ENCODE results near the gene GBE1.

GBE1 gene

DNA sequence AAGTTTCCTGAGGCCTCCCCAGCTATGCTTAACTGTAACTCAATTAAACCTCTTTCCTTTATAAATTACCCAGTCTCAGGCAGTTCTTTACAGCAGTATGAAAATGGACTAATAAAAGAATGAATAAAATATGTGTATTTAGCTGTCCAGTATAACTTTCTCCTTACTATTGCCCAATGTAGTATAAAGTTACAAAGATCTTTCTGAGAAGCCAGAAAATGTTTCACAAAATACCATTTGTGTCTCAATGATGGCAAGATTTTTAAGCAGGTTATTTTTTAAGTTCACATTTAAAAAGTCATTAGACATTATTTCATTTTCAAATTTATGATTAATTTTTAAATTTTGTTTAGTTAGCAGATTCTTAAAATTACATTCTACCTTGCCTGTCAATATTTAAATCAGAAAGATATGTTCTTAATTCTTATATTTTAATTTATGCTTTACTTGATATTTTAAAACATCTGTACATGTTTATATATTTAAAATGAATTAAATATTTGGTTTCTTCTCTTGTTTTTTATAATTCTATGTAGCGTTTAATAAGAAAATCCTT is 189.2 kb downstream of the GBE1 start:
- in situ Hi-C loops (cut with HindIII; ENCODE audit: low sequenced_read_pairs) = no loop called here
- TF ChIP-seq, protein P1, sequence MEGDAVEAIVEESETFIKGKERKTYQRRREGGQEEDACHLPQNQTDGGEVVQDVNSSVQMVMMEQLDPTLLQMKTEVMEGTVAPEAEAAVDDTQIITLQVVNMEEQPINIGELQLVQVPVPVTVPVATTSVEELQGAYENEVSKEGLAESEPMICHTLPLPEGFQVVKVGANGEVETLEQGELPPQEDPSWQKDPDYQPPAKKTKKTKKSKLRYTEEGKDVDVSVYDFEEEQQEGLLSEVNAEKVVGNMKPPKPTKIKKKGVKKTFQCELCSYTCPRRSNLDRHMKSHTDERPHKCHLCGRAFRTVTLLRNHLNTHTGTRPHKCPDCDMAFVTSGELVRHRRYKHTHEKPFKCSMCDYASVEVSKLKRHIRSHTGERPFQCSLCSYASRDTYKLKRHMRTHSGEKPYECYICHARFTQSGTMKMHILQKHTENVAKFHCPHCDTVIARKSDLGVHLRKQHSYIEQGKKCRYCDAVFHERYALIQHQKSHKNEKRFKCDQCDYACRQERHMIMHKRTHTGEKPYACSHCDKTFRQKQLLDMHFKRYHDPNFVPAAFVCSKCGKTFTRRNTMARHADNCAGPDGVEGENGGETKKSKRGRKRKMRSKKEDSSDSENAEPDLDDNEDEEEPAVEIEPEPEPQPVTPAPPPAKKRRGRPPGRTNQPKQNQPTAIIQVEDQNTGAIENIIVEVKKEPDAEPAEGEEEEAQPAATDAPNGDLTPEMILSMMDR (IDR thresholded peaks at IDR 0.05; ENCODE audit: low read depth, low read length) = no peak
- no peak for DNase-seq (ENCODE audit: low read depth, low spot score)
- H3K4me3 ChIP-seq (ENCODE audit: low read depth, low read length) = no peak overlapping the region

DNA sequence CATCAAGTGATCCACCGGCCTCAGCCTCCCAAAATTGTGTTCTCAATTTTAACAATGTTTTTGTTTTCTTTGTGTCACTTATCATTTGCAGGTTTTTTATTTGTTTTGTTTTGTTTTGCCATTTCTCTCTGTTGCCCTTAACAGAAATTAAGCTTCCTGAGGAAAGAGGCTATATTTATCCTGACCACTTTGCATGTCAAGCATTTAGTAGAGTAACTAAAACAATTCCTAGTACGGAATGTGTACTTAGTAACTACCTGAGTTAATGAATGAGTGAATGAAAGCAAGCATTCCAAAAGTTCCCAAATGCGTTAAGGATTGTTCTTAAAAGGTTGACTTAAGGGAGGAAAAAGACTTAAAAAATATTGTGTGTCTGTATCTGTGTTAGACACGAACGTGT is 193.1 kb downstream of the GBE1 start:
- no peak for DNase-seq (ENCODE audit: low read depth, low spot score)
- TF ChIP-seq, protein P1 (IDR thresholded peaks at IDR 0.05; ENCODE audit: low read depth, low read length) = no peak

DNA sequence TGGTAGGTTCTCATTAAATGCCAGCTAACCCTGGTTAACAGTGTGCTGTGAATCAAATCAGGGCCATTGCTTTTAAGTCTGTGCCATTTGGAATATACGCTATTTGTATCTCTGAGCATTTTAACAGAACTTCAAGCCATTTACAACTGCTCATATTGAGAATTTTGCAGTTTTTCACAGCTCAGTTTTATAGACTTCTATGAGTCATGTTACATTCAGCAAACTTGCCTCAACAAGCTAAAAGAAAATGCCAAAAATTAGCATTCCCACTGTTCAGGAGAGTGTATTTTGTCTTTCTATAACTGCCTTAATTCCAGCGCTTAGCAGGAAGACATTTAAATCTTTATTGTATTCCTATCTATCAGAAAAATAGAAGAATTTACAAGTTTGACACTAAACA is 196.4 kb downstream of the GBE1 start:
- TF ChIP-seq, protein P1 (IDR thresholded peaks at IDR 0.05; ENCODE audit: low read depth, low read length) = no peak
- no peak for DNase-seq (ENCODE audit: low read depth, low spot score)
- no peak overlapping the region for H3K4me3 ChIP-seq (ENCODE audit: low read depth, low read length)
- in situ Hi-C loops (cut with HindIII; ENCODE audit: low sequenced_read_pairs) = no loop called here

More for the DNA sequence above, 193.1 kb downstream of the GBE1 start:
- in situ Hi-C loops (cut with HindIII; ENCODE audit: low sequenced_read_pairs) = no loop called here
- H3K4me3 ChIP-seq (ENCODE audit: low read depth, low read length) = no peak overlapping the region

DNA sequence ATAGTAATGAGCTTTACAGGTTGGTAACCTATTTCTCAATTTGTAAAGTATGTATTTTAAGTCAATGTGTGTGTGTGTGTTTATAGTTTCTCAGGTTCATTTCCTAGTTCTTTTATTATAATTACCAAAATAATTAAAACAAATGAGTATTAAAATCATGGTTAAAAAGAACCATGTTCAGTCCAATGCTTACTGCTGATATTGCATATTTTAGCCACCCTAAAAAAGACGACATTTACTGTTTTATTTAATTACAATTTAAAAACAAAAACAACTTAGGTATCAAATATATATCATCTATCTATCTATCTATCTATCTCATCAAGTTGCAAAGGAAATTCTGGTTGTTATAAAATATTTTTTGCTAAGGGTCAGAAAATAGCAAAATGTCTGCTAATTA is 203.3 kb downstream of the GBE1 start:
- in situ Hi-C loops (cut with HindIII; ENCODE audit: low sequenced_read_pairs) = no loop called here
- no peak for DNase-seq (ENCODE audit: low read depth, low spot score)
- TF ChIP-seq, protein P1 (IDR thresholded peaks at IDR 0.05; ENCODE audit: low read depth, low read length) = no peak
- no peak overlapping the region for H3K4me3 ChIP-seq (ENCODE audit: low read depth, low read length)

DNA sequence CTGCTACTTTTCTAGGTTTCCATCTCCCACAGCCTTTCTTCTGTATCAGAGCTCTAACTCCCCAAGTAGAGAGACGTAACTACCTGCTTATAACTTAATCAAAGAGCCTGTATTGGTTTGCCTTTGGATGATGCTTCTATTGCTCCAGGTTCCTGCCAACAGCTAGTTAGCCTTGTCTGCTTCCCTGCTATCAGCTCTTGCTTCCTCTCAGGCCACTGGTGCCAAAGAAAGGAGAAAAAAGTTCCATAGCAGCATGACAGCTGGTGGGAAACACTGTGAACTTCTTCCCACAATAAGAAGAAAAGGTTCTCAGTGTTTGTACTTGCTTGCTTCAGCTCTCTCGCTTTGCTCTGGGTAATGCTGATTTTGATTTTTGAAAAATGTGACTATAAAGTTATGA is 206.6 kb downstream of the GBE1 start:
- no peak for DNase-seq (ENCODE audit: low read depth, low spot score)

DNA sequence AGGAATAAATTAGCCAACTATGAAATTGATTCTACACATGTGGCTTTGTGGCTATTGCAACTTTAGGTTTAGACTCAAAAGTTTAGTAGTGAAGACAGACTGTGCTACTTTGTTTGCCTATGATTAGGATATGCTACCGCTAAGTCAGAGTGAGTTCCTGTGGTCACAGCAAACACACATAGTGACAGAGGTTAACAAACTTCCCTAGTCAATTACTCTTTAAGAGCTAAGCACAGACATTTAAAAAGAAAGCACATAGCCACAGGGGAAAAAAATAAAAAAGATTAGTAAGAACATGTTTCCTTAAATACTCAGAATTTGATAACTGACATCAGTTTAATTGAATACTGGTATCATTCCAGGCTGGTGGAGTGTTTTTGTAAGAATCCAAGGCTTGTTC is 207.1 kb downstream of the GBE1 start:
- no peak overlapping the region for H3K4me3 ChIP-seq (ENCODE audit: low read depth, low read length)
- in situ Hi-C loops (cut with HindIII; ENCODE audit: low sequenced_read_pairs) = no loop called here
- DNase-seq (ENCODE audit: low read depth, low spot score) = peak; percentile 68
- TF ChIP-seq, protein P1 (IDR thresholded peaks at IDR 0.05; ENCODE audit: low read depth, low read length) = no peak

More for the DNA sequence above, 206.6 kb downstream of the GBE1 start:
- in situ Hi-C loops (cut with HindIII; ENCODE audit: low sequenced_read_pairs) = no loop called here
- H3K4me3 ChIP-seq (ENCODE audit: low read depth, low read length) = no peak overlapping the region
- TF ChIP-seq, protein P1 (IDR thresholded peaks at IDR 0.05; ENCODE audit: low read depth, low read length) = no peak

DNA sequence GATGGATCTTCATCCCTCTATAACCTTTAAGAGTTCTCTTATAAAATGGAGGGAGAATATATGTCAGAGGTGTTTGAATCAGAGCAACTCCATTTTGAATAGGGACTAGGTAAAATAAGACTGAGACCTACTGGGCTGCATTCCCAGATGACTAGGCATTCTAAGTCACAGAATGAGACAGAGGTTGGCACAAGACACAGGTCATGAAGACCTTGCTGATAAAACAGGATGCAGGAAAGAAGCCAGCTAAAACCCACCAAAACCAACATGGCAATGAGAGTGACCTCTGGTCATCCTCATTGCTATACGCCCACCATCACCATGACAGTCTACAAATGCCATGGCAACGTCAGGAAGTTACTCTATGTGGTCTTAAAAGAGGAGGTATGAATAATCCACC is 211.0 kb downstream of the GBE1 start:
- in situ Hi-C loops (cut with HindIII; ENCODE audit: low sequenced_read_pairs) = no loop called here
- TF ChIP-seq, protein P1 (IDR thresholded peaks at IDR 0.05; ENCODE audit: low read depth, low read length) = no peak
- DNase-seq (ENCODE audit: low read depth, low spot score) = peak; percentile 28
- no peak overlapping the region for H3K4me3 ChIP-seq (ENCODE audit: low read depth, low read length)
